Loucy (cell line): Measurements from ENCODE around the gene PPP1R14C.

Experiments
- H2AFZ ChIP-seq: fragments of 200-600 bp; sonication (generic); 2 replicates; pipeline ENCODE4 v1.6.0; 2016; ENCODE audit warnings: antibody characterized with exemption, mild to moderate bottlenecking, low read length, moderate library complexity
- H3F3A ChIP-seq: fragments of 200-600 bp; 2 replicates; pipeline ENCODE4 v1.6.0; 2016; ENCODE audit warnings: antibody characterized with exemption, low read depth, mild to moderate bottlenecking
- H3K27me3 ChIP-seq: fragments of 200-600 bp; sonication (generic); 2 replicates; pipeline ENCODE4 v1.6.1; 2014; ENCODE audit warnings: low read length, mild to moderate bottlenecking; ENCODE audit not compliant: insufficient read depth, poor library complexity, severe bottlenecking
- H3K36me3 ChIP-seq: fragments of 200-600 bp; sonication (generic); 2 replicates; pipeline ENCODE4 v1.6.1; 2016; ENCODE audit warnings: low read length; ENCODE audit not compliant: insufficient read depth
- H3K4me1 ChIP-seq: fragments of 200-600 bp; sonication (generic); 2 replicates; pipeline ENCODE4 v1.5.1; 2014; ENCODE audit warnings: low read length, mild to moderate bottlenecking; ENCODE audit not compliant: insufficient read depth, poor library complexity, severe bottlenecking
- H3K4me2 ChIP-seq: fragments of 200-600 bp; sonication (generic); 2 replicates; pipeline ENCODE4 v1.6.0; 2014; ENCODE audit warnings: antibody characterized with exemption, low read length, low read depth, mild to moderate bottlenecking; ENCODE audit not compliant: poor library complexity, severe bottlenecking
- H3K4me3 ChIP-seq: fragments of 200-600 bp; sonication (generic); 2 replicates; pipeline ENCODE4 v1.5.1; 2014; ENCODE audit warnings: low read length, mild to moderate bottlenecking, mixed read lengths; ENCODE audit not compliant: poor library complexity, severe bottlenecking
- H3K79me2 ChIP-seq: fragments of 200-600 bp; sonication (generic); 2 replicates; pipeline ENCODE4 v1.6.1; 2014; ENCODE audit warnings: low read length; ENCODE audit not compliant: insufficient read depth
- H3K9ac ChIP-seq: fragments of 200-600 bp; sonication (generic); 2 replicates; pipeline ENCODE4 v1.6.0; 2014; ENCODE audit warnings: mild to moderate bottlenecking, low read depth, low read length, moderate library complexity; ENCODE audit not compliant: poor library complexity, severe bottlenecking
- H3K9me2 ChIP-seq: fragments of 200-600 bp; sonication (generic); replicated peaks from 2 replicates; pipeline ENCODE4 v1.6.1; 2016; ENCODE audit warnings: low read depth, low read length, mixed read lengths
- H3K9me3 ChIP-seq: fragments of 200-600 bp; sonication (generic); 2 replicates; pipeline ENCODE4 v1.6.1; 2014; ENCODE audit warnings: mild to moderate bottlenecking, antibody characterized with exemption, low read length, low read depth; ENCODE audit not compliant: insufficient read depth
- H4K20me1 ChIP-seq: fragments of 200-600 bp; sonication (generic); 2 replicates; pipeline ENCODE4 v1.6.0; 2014; ENCODE audit warnings: antibody characterized with exemption, low read length, mild to moderate bottlenecking; ENCODE audit not compliant: insufficient read depth, poor library complexity, severe bottlenecking
- EZH2phosphoT487 ChIP-seq: fragments of 200-600 bp; IDR thresholded peaks from 2 replicates; pipeline ENCODE4 v1.6.1; 2018; ENCODE audit warnings: antibody characterized with exemption, mild to moderate bottlenecking, moderate library complexity, borderline replicate concordance
- TF ChIP-seq, protein P1 (sequence below): fragments of 200-600 bp; sonication (generic); conservative IDR thresholded peaks from 2 replicates; pipeline ENCODE4 v1.5.1; 2014; ENCODE audit warnings: mild to moderate bottlenecking, antibody characterized with exemption, low read length

PPP1R14C gene

DNA sequence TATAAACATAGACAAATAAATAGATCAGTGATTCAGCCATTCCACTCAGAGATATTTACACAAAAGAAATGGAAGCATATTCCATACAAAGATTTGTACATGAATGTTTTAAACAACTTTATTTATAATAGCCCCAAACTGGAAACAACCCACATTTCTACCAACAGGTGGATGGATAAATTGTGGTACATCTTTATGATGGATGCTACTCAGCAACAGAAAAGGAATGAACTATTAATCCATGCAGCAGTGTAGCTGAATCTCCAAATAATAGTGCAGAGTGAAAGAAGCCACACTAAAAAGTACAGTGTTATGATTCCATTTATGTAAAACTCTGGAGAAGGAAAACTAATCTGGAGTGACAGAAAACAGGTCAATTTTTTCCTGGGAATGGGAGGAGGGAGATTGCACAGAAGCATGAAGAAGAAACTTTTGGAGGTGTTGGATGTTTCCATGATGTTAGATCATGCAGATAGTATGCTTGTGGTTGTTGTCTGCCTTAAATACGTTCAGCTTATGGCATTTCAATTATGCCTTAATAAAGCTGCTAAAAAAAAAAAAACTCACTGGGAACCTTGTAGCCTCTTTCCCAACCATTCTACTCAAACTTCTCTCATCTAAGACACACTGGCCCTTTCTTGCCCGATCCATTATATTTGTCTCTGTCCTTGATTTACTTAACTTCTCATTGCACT is 100.9 kb downstream of the PPP1R14C start:
- Histone ChIP-seq H3K4me2 (no peak overlapping the region), H3K79me2 (no peaks in the 10 kb centered on the region), H3K9me3 (no peaks in the 10 kb centered on the region), H3F3A (no peaks in the 10 kb centered on the region), H3K4me1 (no peaks in the 10 kb centered on the region), H3K4me3 (no peak overlapping the region), H3K9ac (no peak overlapping the region), H3K9me2 (no peaks in the 10 kb centered on the region), H3K27me3 (no peaks in the 10 kb centered on the region), H3K36me3 (no peaks in the 10 kb centered on the region), H4K20me1 (no peaks in the 10 kb centered on the region), H2AFZ (no peak overlapping the region)
- no peak for TF ChIP-seq EZH2phosphoT487
- TF ChIP-seq, protein P1, sequence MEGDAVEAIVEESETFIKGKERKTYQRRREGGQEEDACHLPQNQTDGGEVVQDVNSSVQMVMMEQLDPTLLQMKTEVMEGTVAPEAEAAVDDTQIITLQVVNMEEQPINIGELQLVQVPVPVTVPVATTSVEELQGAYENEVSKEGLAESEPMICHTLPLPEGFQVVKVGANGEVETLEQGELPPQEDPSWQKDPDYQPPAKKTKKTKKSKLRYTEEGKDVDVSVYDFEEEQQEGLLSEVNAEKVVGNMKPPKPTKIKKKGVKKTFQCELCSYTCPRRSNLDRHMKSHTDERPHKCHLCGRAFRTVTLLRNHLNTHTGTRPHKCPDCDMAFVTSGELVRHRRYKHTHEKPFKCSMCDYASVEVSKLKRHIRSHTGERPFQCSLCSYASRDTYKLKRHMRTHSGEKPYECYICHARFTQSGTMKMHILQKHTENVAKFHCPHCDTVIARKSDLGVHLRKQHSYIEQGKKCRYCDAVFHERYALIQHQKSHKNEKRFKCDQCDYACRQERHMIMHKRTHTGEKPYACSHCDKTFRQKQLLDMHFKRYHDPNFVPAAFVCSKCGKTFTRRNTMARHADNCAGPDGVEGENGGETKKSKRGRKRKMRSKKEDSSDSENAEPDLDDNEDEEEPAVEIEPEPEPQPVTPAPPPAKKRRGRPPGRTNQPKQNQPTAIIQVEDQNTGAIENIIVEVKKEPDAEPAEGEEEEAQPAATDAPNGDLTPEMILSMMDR: no peak

DNA sequence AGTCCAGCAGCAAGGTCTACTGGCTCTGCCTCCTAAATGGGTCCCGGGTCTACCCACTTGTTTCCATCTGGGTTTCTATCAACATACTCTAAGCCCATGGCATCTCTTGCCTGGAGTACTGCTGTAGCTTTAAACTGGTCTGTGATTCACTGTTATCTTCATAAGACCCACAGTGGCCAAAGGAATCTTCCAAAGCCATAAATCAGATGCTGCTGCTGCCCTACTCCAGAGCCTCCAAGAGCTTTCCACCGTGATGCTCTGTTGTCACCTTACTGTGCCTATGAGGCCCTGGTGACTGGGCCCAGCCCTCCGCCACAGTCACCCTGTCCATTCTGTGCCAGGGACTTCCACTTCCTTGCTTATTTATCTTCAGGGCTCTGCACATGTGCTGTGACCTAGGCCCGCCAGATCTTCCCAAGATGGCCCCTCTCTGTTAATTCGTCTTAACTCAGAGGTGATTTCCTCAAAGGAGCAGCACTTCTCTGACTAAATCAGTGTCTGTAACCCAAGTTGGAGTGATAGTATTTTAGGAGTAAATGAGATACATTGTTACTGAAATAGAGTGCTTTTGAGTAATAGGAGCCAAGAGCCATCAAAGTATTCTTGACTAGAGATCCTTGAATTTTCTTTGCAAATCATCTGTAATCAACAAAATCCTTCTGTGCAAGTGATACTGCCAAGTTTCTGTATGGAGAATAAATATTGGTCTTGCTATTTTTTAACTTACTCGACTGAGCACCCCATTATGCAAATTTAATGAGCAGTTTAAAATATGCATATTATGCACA is 102.5 kb downstream of the PPP1R14C start:
- H3K9me2 ChIP-seq: no peaks in the 10 kb centered on the region

DNA sequence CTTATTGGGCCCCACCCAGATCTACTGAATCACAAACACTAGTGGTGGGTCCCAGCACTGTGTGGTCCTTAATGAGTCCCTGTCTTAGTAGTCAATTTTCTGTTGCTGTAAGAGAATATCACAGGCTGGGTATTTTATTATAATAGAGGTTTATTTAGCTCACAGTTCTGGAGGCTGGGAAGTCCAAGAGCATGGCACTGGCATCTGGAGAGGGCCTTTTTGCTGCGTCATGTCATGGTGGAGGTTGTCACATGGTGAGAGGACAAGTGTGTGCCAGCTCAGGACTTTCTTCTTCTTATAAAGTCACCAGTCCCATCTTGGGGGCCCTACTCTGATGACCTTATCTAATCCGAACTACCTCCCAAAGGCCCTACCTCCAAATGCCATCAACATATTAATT is 105.0 kb downstream of the PPP1R14C start:
- no peaks in the 10 kb centered on the region for H3K4me1 ChIP-seq
- no peak overlapping the region for H2AFZ ChIP-seq
- no peaks in the 10 kb centered on the region for H4K20me1 ChIP-seq
- H3K9ac ChIP-seq: no peak overlapping the region
- H3K4me3 ChIP-seq: no peak overlapping the region
- no peaks in the 10 kb centered on the region for H3K9me2 ChIP-seq
- H3K36me3 ChIP-seq: no peaks in the 10 kb centered on the region
- no peak overlapping the region for H3K4me2 ChIP-seq
- H3F3A ChIP-seq: no peaks in the 10 kb centered on the region
- no peak for TF ChIP-seq EZH2phosphoT487
- TF ChIP-seq, protein P1: no peak
- H3K9me3 ChIP-seq: no peaks in the 10 kb centered on the region
- no peaks in the 10 kb centered on the region for H3K79me2 ChIP-seq
- no peaks in the 10 kb centered on the region for H3K27me3 ChIP-seq

More for the DNA sequence above, 102.5 kb downstream of the PPP1R14C start:
- H3K4me3 ChIP-seq: no peak overlapping the region
- no peak overlapping the region for H3K4me2 ChIP-seq
- no peak overlapping the region for H3K9ac ChIP-seq
- no peaks in the 10 kb centered on the region for H3K27me3 ChIP-seq
- no peaks in the 10 kb centered on the region for H3F3A ChIP-seq
- H3K79me2 ChIP-seq: no peaks in the 10 kb centered on the region
- H3K9me3 ChIP-seq: no peaks in the 10 kb centered on the region
- no peaks in the 10 kb centered on the region for H3K36me3 ChIP-seq
- no peak for TF ChIP-seq EZH2phosphoT487
- TF ChIP-seq, protein P1: no peak
- no peaks in the 10 kb centered on the region for H4K20me1 ChIP-seq
- no peak overlapping the region for H2AFZ ChIP-seq
- H3K4me1 ChIP-seq: no peaks in the 10 kb centered on the region
